Stimulated activated CD4-positive, alpha-beta T cell treated with anti-CD3 and anti-CD28 coated beads, TNF-alpha, amount 100 ng/mL, for 1 hour (primary cell): ENCODE results near the gene KIF17.

ENCODE experiments used
- DNase-seq, 3 donors: peaks; one replicate each; pipeline ENCODE4 v3.0.0-alpha.2; 2020; ENCODE audit warnings: low read depth in 3 of 3, low spot score in 1 of 3

KIF17 gene

DNA sequence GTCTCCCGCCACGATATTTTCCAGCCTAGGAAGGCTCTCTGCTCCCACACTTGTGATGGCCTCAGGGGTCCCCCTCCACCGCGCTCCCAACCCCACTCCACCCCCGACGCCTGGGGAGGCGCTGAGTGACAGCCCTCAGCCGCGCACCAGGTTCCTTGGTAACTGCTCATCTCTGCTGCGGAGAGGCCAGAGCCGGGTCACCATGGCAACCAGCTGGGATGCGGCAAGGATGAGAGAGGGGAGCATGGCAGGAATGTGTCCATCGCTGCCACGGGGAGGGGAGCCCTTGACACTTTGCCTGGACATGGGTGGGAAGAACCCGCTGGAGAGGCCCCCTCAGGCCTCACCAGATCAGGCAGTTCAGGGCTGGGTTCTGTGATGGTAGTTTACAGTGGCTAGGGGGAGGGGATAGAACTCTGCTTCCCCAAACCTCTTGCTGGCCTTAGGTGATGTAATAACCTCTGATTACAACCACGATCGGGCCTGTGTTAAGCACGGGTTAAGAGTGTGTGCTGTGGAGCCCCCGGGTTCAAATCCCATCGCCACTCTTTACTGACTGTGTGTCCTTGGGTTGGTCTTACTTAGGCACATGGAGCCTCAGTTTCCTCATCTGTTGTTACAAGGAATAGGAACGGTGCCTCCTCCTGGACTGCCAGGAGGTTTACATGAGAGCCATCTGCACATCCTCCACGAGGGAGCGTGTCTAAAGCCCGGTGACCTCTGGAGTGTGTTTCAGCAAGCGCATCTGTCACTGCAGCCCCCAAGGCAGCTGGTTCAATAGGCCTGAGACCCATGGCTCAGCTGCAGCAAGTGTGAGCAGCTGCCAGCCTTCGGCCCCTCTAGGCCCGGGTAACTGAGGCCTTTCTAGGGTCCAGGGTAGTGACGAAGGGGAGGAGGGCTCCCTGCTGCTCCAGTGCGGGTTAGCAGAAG is 6.3 kb downstream of the KIF17 start:
- DNase-seq = no peak

DNA sequence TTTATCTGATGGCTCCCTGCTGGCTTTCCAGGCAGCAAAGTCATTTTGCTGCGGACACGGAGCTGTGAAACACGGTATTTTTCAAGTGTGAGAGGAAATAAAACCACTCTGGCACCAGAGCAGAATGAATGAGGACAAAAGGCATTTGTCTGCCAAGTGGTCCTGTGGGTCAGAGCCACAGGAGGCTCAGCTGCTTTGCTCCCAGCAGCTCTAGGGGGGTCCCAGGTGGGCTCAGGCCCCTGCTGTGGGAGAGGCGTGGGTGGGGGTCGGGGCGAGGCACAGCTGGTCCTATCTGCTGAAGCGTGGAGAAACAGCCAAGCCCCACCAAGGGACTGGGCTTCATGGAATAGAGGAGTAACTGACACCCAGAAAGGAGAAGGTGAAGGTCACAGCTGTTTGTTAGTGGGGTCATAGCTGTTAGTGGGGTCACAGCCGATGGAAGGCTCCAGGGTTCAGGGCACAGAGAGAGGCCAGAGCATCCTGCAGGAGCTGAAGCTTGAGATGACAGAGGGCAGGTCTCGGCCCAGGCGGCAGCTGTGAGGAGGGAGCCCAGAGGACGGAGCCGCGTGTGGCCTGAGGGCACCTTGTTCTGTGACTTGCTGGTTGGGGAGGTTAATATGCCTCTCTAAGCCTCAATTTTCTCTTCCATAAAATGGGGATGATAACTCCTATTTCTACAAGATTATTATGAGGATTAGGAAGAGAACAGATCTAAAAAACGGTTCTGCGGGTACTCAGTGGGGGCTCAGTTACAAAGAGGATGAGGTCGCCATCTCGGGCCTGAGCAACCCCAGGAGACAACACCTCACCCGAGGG is 7.1 kb downstream of the KIF17 start:
- DNase-seq = no peak

DNA sequence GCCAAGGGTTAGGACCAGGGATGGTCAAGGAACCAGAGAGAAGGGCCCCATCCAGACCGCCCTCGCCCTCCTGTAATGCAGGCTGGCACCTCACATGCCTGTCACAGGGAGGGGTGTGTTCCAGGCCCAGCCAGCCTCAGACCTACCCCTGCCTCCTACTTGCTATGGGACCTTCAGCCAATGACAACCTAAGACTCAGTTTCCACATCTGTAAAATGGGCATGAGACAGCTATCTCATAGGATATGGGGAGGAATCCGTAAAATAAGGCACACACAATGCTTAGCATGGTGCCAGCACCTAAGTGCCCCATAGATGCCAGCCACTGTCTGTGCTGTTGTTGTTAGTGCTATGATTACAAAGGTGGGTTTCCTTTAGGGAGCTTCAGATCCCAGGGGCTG is 7.9 kb downstream of the KIF17 start:
- DNase-seq = no peak

DNA sequence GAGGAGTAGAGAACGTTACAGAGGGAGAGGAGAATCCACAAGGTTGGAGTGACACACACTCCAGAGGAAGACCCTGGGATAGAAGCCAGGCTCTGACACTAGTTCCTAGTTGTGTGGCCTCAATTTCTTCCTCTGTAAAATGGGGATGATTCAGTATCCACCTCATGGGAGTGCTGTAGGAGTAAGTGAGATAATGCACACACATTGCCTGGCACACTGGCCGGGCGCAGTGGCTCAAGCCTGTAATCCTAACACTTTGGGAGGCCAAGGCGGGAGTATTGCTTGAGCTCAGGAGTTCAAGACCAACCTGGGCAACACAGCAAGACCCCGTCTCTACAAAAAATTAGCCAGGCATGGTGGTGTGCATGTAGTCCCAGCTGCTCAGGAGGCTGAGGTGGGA is 8.9 kb downstream of the KIF17 start:
- DNase-seq = no peak

DNA sequence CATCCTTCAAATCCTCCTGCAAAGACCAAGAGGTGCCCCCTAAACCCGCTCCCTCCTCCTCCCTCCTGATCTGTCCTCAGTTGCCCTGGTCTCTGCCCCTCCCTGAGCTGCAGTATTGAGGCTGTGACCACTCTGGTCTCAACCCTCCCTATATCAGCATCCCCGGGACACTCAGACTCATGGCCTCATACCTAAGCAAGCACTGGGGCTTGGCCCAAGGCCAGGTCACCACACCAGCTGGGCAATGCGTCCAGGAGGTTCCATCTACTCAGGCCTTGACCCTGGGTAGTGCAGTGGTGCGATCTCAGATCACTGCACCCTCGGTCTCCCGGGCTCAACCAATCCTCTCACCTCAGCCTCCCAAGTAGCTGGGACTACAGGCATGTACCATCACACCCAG is 9.8 kb downstream of the KIF17 start:
- DNase-seq = no peak

DNA sequence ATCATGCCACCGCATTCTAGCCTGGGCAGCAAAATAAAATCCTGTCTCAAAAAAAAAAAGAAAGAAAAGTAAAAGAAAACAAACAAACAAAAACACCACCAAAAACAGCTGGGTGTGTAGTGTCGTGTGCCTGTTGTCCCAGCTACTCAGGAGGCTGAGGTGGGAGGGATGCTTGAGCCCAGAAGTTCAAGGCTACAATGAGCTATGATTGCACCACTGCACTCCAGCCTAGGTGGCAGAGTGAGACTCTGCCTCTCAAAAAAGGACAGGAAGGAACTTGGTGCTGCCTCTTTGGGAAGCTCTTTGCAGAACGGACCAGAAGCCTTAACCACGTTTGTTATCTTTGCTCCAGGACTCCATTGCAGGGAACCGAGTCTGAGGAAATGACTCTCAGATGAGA is 11.0 kb downstream of the KIF17 start:
- no peak for DNase-seq

DNA sequence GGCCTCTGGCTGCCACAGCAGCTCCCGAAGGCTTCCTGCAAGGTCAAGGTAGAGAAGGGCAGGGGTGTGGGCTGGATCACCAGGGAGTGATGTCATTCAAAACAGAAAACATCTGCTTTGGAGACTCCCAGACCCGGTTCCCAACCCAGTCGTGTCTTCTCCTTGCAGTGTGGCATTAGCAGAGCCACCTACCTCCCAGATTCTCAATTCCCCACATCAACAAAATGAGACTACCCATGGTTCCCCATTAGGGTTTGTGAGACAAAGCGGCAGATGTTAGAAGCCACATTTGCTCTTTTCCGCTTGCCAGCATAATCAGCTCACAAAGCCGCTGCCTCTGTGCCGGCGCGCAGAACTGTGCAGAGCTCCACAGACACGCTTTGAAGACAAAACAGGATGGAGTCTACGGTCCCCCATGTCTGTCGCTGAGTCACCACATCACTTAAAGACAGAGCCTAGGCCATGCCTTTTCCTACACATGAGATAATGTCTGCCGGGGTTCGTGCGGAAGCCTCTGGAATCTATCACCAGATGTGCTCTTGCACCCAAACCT is 12.5 kb downstream of the KIF17 start:
- DNase-seq = no peak

DNA sequence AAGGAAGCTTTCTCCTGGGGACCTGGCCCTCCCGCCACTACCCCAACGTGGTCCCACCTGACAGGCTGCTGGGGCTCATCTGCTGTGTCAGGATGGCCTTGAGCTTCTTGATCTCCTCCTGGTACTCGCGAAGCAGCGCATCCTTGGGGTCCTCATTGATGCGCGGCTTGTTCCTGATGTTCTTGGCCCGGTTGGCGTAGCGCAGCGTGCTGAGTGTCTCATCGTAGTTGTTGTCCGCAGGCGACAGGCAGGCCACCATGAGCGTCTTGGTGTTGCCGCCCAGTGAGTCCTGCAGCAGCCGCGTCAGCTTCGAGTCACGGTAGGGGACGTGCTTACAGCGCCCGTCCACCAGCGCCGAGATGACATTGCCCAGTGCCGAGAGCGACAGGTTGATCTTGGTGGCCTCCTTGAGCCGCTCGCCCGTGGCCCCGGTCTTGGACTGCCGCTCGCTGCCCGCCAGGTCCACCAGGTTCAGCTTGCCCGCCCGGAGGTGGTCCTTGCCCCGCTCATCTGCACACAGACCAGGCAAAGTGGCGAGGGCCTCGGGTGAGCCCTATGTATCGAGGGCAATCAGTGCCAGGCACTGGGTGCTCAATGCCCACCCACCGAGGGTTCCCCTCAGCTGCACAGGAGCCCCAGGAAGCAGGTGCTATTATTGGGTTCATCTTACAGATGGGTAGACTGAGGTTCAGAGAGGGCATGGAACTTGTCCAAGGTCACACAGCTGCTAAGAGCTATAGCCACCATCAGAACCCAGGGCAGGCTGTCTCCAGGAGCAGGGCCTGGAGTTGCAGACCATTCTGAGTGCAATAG is 13.2 kb downstream of the KIF17 start:
- no peak for DNase-seq

DNA sequence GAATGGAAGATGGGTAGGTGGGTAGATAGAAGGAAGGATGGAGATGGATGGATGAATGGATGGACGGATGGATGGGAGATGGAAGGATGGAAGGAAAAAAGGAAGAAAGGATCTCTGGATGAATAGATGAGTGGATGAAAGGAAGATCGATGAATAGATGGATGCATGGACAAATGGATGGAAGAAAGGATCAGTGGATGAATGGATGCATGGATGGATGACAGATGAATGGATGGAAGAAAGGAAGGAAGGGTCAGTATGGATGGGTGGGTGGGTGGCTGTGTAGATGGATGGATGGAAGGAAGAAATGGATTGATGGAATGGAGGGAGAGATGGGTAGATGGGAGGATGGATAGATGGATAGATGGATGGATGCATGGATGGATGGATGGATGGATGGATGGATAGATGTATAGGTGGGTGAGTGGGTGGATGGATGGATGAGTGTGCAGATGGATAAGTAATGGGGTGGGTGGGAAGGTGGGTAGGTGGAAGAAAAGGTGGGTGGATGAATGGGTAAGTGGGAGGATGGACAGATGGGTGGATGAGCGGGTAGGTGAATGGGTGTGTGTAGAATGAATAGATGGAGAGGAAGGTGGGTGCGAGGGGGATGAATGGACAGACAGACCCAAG is 14.6 kb downstream of the KIF17 start:
- no peak for DNase-seq

DNA sequence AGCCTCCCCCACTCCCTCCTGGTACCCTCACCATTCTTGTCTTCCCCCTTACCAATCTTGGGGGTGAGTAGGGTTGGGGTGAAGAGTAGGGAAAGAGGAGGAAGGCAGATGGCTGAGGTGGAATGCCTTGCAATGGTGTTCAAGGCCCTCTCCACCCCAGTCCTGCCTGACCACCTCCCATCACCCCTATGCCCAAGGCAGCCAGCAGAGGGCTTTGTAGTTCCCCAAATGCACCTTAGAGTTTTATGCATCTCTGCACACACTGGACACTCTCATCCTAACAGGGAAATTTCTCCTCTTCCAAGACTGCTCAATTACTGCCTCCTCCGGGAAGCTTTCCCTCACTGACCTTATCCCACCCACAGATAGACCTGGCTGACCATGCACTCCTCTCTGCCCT is 15.4 kb downstream of the KIF17 start:
- no peak for DNase-seq

DNA sequence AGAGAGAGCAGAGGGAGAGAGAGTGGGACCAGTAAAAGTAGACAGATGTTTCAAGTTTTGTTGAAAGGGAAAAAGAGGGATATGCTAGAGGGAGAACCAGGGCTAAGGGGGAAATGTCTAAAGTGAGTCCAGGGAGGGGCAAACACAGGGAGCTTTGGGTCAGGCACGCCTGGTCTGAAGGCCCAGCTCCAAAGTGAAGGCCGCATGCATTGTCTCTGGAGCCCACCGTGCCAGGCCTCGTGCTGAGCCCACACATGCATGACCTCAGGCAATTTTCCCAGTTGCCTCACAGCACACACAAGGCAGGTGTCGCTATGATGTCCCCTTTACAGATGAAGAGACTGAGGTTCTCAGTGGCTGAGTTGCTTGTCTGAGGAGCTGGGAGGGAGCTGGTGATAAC is 16.0 kb downstream of the KIF17 start:
- DNase-seq = no peak

DNA sequence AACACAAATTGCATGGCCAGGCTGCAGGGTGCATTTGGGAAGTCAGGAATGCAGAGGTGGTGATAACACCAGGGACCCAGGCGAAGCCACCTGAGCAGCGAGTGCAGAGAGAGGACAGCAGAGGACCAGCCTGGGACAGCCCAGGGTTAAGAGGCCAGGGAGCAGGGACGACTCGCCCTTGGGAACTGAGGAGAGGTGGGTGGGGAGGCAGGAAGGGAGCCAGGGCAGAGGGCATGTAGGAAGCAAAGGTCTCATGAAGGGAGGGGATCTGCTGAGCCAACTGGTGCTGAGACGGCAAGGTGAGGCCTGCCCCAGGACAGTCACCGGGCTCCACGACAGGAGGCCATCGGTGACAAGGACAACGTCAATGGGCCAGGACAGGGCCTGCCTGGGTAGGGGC is 16.4 kb downstream of the KIF17 start:
- no peak for DNase-seq

DNA sequence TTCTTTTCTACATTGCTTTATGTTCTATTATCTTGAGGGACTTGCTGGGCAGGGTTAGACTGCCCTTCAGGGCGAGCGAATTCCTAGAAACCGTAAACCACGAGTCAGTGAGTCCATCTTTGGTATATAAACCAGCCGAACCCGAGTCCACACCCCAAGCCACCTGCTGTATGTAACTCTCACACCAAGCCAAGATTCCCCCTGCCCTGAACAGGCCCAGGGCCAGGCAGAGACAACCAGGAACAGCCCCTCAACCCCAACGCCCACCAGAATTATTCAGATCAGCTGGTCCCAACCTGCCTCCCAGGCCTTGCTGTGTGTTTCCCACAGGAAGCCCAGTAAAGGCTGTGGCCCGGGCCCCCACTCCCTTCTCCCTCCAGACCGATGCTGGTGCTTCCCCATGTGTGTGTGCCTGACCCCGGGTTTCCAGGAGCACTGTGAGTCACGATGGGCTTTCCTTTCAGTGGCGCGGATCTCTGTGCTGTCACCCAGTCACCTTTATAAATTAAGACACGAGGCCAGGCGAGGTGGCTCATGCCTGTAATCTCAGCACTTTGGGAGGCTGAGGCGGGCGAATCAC is 17.1 kb downstream of the KIF17 start:
- no peak for DNase-seq

DNA sequence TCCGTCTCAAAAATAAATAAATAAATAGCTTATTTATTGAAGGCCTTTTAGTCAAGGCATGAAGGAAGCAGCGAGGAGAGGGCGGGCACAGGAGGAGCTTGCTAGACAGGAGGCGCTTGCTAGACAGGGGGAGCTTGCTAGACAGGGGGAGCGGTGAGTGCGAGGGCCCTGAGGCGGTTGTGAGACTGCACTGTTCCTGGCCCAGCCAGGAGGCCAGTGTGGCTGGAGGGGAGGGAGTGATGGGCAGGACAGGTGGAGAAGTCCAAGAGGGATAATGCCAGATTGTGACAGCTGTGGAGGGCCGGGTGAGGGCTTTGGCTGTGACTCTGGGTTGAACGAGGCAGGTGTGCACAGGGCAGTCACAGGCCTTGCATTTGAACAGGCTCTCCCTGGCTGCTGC is 18.2 kb downstream of the KIF17 start:
- DNase-seq = no peak

DNA sequence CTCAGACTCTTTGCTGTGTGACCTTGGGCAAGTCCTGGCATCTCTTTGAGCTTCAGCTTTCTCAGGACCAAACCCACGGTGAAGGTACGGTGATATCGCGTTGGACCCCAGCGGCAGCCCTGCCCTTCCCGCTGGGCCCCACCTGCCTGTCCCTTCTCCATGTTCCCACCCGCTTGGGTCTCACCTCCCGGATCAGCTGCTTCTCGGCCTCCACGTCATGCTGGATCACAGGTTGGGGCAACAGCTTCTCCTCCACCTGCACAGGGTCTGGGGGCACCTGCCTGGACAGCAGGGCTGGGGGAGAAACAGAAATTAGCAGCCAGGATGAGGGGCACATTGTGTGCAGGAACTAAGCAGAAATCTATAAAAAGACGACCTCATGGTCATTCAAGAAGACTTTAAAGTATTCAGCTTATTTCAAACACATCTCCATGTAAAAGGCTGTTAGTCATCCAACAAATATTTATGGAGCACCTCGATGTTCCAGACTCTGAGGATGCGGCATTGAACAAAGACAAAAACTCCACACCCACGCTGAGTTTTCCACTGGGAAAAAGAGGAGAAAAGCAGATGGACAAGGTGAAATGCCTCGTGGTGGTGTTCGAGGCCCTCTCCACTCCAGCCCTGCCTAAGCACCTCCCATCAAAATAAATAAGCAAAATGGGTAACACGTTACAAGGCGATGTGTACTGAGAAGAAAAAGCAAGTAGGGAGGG is 19.5 kb downstream of the KIF17 start:
- DNase-seq = no peak

DNA sequence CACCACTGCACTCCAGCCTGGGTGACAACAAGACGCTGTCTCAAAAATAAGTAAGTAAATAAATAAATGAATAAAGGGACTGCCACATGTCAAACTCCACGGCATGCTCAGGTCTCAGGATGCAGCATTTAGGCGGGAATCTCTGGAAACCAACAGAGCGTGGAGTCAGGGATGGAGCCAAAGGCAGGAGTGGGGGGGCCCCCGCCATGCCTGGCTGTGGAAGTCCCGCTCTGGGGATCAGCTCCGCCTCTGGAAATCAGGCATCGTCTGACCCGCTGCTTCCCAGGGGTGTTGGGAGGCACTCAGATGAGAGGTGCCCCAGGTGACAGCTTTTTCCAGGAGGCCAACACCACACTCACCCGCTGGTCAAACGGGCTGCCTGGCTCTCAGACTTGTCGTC is 20.2 kb downstream of the KIF17 start:
- DNase-seq = no peak

DNA sequence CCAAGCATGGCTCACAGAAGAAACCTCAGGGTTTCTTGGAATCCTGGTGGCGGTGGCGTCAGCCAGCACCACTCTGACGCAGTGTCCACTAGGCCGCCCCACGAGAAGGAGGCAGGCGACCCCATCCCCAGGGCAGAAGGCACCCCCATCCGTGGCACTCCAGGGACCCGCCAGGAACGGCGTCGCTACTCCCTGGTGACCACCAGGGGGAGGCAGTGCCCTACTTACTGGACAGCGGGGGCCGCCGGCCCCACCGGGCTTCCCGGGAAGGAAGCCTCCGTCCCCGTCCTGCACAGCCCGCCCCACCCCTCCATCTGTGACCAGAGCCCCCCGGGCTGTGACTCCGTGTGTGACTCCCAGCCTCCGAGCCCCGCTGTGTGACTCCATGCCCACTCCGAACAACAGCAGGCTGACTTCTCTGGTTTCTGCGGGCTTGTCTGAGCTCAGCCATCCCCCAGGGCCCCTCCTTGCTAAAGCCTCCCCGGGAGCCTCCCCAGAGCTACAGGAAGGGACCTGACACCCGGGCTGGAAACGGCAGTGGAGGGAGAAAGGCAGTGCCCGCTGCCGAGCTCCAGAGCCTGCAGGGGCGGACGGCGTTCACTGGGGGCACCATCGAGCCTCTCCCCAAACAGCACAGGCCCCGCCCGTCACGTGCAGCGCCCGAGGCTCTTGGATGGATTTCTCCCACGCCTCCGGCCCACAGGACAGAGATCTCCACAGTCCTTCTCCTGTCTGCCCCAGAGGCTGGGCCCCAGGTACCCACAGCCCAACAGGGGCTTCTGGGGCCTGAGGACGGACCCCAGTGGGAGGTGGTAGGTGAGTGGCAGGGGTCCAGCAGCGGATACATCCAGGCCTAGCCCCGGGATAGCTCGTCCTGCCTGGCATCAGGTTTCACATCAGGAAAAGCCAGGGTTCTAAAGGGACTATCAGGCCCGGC is 21.1 kb downstream of the KIF17 start:
- DNase-seq = peak; percentile 13 to 61 (median 54)

DNA sequence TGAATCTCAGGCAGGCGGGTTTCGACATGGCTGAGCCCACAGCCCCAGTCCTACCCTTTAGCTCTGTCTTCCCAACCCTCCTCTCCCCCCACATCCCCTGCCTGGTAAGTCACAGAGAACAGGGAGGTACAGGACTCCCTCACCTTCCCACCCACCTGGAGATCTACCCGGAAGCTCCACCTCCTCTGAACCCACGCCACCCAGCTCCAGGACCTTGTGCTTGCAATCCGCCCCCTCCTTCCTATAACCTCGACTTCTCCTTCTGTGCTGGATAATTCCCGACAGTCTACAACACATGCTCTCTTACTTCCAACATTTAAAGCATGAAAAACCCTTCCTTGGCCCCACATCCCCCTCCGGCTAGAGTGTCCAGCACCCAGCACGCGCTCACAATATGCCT is 22.3 kb downstream of the KIF17 start:
- no peak for DNase-seq

DNA sequence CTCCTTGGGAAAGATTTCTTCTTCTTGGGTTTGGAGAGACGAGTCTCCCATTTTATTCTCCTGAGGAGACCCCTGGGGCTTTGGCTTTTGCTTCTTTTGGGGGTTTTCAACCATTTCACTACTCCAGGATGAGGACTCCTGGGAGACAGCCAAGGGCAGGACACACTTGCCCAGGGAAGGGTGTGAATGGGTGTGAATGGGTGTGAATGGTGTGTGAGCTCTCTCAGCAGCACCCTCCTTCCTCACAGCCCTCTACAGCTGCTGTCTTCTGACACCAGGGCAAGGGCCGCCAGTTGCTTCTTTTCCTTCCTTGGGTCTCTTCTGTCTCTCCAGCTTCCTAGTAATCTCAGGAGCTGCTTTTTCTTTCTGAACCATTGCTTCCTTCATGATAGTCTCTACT is 24.2 kb downstream of the KIF17 start:
- no peak for DNase-seq
